ENCODE results near the gene DOCK1.

Gene DOCK1

DNA sequence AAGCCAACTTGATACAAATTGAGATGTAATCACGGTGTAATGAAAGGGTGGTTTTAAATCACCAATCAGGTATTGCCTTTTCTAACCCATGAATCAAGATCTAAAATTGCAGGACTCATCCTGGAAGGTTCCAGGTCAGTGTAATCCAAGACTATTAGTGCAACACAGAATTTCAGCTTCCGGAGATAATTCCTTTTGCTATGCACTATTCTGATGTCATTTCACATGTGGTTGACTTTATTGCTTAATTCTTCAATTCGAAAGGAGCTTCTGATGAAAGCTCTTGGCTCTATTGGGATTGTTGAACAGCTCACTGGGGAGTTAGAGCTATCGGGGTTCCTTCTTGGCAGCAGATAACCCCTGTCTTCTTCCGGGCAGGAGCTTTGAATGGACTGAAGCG is 438.6 kb downstream of the DOCK1 start:
- H2BK5ac ChIP-seq (ENCODE audit: low read length) = no peak overlapping the region
- H3K36me3 ChIP-seq (ENCODE audit: control insufficient read depth, insufficient read depth, low read length) = no peaks in the 10 kb centered on the region
- no peak overlapping the region for H3K18ac ChIP-seq (ENCODE audit: low read length)
- no peaks in the 10 kb centered on the region for H3K79me1 ChIP-seq (ENCODE audit: low read length)
- no peak overlapping the region for H3K4ac ChIP-seq (ENCODE audit: low read depth, low read length)
- no peak overlapping the region for H4K5ac ChIP-seq (ENCODE audit: low read length)
- H3K4me2 ChIP-seq (ENCODE audit: low read length) = no peak overlapping the region
- H2BK120ac ChIP-seq (ENCODE audit: low read depth, low read length) = no peak overlapping the region
- no peak overlapping the region for H3K9ac ChIP-seq (ENCODE audit: low read length)
- no peak overlapping the region for H3K27ac ChIP-seq (ENCODE audit: low read depth, low read length)
- no peak for DNase-seq
- no peak overlapping the region for H3K56ac ChIP-seq (ENCODE audit: low read length)
- H4K8ac ChIP-seq (ENCODE audit: low read depth, low read length) = no peak overlapping the region
- no peak overlapping the region for H3K23ac ChIP-seq (ENCODE audit: low read length)
- H3K27me3 ChIP-seq (ENCODE audit: insufficient read depth, low read length, poor library complexity) = no peaks in the 10 kb centered on the region
- H3K4me1 ChIP-seq (ENCODE audit: control insufficient read depth, low read depth, low read length) = no peaks in the 10 kb centered on the region
- no CpG with 5 or more reads among the region's 6 CpGs for WGBS (ENCODE audit: extremely low coverage, insufficient coverage, low lambda C conversion rate)
- no peak overlapping the region for H3K4me3 ChIP-seq (ENCODE audit: low read length)
- H2BK15ac ChIP-seq (replicated peaks; ENCODE audit: low read depth) = no peak overlapping the region
- H3K79me2 ChIP-seq (ENCODE audit: control insufficient read depth, insufficient read depth, low read length) = no peaks in the 10 kb centered on the region
- no peak overlapping the region for H2AK5ac ChIP-seq (ENCODE audit: low read length)

DNA sequence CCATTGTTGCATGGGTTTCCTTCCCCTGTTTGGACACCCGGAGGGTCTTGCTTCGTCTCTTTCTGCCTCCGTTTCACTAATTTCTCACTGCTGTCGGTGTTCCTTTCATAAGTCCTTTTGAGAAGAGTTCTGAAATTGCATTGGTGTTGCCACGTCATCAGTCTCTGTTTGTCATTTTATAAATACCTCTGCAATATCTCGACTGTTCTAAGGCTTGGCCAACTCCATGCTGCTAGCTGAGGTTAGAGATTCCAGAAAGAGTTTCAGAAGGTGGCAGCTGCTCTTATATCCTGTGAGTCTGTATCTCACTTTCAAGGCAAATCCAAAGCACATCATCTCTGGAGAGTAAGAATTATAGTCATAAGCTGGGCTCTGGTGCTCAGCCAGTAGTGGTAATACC is 439.1 kb downstream of the DOCK1 start:
- H2BK15ac ChIP-seq (replicated peaks; ENCODE audit: low read depth) = no peak overlapping the region
- H4K8ac ChIP-seq (ENCODE audit: low read depth, low read length) = no peak overlapping the region
- H3K27me3 ChIP-seq (ENCODE audit: insufficient read depth, low read length, poor library complexity) = no peaks in the 10 kb centered on the region
- no CpG with 5 or more reads among the region's 6 CpGs for WGBS (ENCODE audit: extremely low coverage, insufficient coverage, low lambda C conversion rate)
- DNase-seq = no peak
- H3K36me3 ChIP-seq (ENCODE audit: control insufficient read depth, insufficient read depth, low read length) = no peaks in the 10 kb centered on the region
- H3K56ac ChIP-seq (ENCODE audit: low read length) = no peak overlapping the region
- no peak overlapping the region for H3K27ac ChIP-seq (ENCODE audit: low read depth, low read length)
- H2AK5ac ChIP-seq (ENCODE audit: low read length) = no peak overlapping the region
- H3K4me3 ChIP-seq (ENCODE audit: low read length) = no peak overlapping the region
- H2BK5ac ChIP-seq (ENCODE audit: low read length) = no peak overlapping the region
- H3K4me2 ChIP-seq (ENCODE audit: low read length) = no peak overlapping the region
- H3K23ac ChIP-seq (ENCODE audit: low read length) = no peak overlapping the region
- H4K5ac ChIP-seq (ENCODE audit: low read length) = no peak overlapping the region
- no peaks in the 10 kb centered on the region for H3K79me2 ChIP-seq (ENCODE audit: control insufficient read depth, insufficient read depth, low read length)
- H3K9ac ChIP-seq (ENCODE audit: low read length) = no peak overlapping the region
- no peaks in the 10 kb centered on the region for H3K4me1 ChIP-seq (ENCODE audit: control insufficient read depth, low read depth, low read length)
- no peaks in the 10 kb centered on the region for H3K79me1 ChIP-seq (ENCODE audit: low read length)
- no peak overlapping the region for H3K4ac ChIP-seq (ENCODE audit: low read depth, low read length)
- no peak overlapping the region for H3K18ac ChIP-seq (ENCODE audit: low read length)
- no peak overlapping the region for H2BK120ac ChIP-seq (ENCODE audit: low read depth, low read length)

DNA sequence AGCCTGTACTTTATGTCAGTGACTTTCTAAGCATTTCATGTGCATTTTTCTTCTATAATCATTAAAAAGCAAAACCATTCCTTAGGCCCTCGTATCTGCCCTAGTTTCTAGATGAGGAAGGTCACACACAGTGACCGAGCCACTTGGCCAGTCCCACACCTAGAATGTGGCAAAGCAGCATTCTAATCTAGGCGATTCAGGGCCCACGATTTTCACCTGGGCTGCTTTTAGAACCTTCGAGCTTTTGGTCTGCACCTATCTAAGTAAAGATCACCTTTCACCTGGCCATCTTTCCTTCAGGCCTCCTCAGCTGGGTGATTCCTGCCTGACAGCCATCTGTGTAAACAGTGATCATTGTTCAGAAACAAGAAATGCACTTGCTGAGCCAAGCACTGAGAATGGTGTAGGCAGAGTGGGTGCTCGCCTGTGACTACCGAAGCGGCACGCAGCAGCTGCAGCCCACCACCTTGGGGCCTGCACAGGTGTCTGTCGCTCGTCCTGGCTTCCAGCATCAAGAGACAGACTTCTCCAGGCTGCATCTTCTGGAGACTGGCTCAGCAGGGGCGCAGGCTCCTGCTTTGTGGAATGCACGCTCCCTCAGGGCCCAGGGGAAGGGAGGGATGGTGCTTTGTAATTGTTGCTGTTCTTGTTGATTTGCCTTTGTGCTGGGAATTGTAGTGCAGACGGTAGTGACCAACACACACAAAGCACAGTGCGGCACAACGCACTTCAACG is 440.2 kb downstream of the DOCK1 start:
- DNase-seq = peak; percentile 27
- Histone ChIP-seq H3K4me3 (ENCODE audit: low read length) (no peak overlapping the region), H3K56ac (ENCODE audit: low read length) (no peak overlapping the region), H3K4ac (ENCODE audit: low read depth, low read length) (no peak overlapping the region), H2BK120ac (ENCODE audit: low read depth, low read length) (no peak overlapping the region), H2AK5ac (ENCODE audit: low read length) (no peak overlapping the region), H3K79me2 (ENCODE audit: control insufficient read depth, insufficient read depth, low read length) (no peaks in the 10 kb centered on the region), H3K4me2 (ENCODE audit: low read length) (no peak overlapping the region), H3K18ac (ENCODE audit: low read length) (no peak overlapping the region), H2BK15ac (replicated peaks; ENCODE audit: low read depth) (no peak overlapping the region), H3K27me3 (ENCODE audit: insufficient read depth, low read length, poor library complexity) (no peaks in the 10 kb centered on the region), H3K23ac (ENCODE audit: low read length) (no peak overlapping the region), H4K8ac (ENCODE audit: low read depth, low read length) (no peak overlapping the region), H3K79me1 (ENCODE audit: low read length) (no peaks in the 10 kb centered on the region), H3K4me1 (ENCODE audit: control insufficient read depth, low read depth, low read length) (no peaks in the 10 kb centered on the region), H3K36me3 (ENCODE audit: control insufficient read depth, insufficient read depth, low read length) (no peaks in the 10 kb centered on the region), H2BK5ac (ENCODE audit: low read length) (no peak overlapping the region), H4K5ac (ENCODE audit: low read length) (no peak overlapping the region), H3K9ac (ENCODE audit: low read length) (no peak overlapping the region), H3K27ac (ENCODE audit: low read depth, low read length) (no peak overlapping the region)
- WGBS (ENCODE audit: extremely low coverage, insufficient coverage, low lambda C conversion rate) = no CpG with 5 or more reads among the region's 17 CpGs

DNA sequence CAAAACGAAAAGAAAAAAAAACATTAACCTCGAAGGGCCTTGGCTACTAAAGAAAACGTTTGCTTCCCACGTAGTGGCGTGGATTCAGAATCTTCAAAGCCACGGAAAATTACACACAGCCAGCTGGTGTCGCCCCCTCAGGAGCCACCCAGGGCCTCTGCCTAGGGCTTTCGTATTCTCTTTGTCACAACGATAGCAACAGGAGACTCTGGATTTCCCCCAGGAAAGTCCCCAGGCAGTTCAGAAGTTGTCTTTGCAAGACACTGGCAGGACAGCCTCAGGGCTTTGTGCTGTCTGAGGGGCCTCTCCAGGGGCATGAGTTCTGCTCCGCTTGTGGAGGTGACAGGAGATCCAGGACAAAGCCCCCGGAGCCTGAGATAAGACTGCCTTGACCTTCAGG is 441.4 kb downstream of the DOCK1 start:
- H4K8ac ChIP-seq (ENCODE audit: low read depth, low read length) = no peak overlapping the region
- no peak overlapping the region for H3K18ac ChIP-seq (ENCODE audit: low read length)
- H3K27me3 ChIP-seq (ENCODE audit: insufficient read depth, low read length, poor library complexity) = no peaks in the 10 kb centered on the region
- H3K4ac ChIP-seq (ENCODE audit: low read depth, low read length) = no peak overlapping the region
- no peaks in the 10 kb centered on the region for H3K36me3 ChIP-seq (ENCODE audit: control insufficient read depth, insufficient read depth, low read length)
- no peaks in the 10 kb centered on the region for H3K79me1 ChIP-seq (ENCODE audit: low read length)
- H3K4me2 ChIP-seq (ENCODE audit: low read length) = no peak overlapping the region
- no peak overlapping the region for H3K4me3 ChIP-seq (ENCODE audit: low read length)
- H2AK5ac ChIP-seq (ENCODE audit: low read length) = no peak overlapping the region
- H4K5ac ChIP-seq (ENCODE audit: low read length) = no peak overlapping the region
- no peak overlapping the region for H3K27ac ChIP-seq (ENCODE audit: low read depth, low read length)
- no peak overlapping the region for H3K23ac ChIP-seq (ENCODE audit: low read length)
- no peak overlapping the region for H2BK15ac ChIP-seq (replicated peaks; ENCODE audit: low read depth)
- WGBS (ENCODE audit: extremely low coverage, insufficient coverage, low lambda C conversion rate) = no CpG with 5 or more reads among the region's 11 CpGs
- H3K9ac ChIP-seq (ENCODE audit: low read length) = no peak overlapping the region
- no peak overlapping the region for H3K56ac ChIP-seq (ENCODE audit: low read length)
- no peak overlapping the region for H2BK5ac ChIP-seq (ENCODE audit: low read length)
- H3K4me1 ChIP-seq (ENCODE audit: control insufficient read depth, low read depth, low read length) = no peaks in the 10 kb centered on the region
- H2BK120ac ChIP-seq (ENCODE audit: low read depth, low read length) = no peak overlapping the region
- H3K79me2 ChIP-seq (ENCODE audit: control insufficient read depth, insufficient read depth, low read length) = no peaks in the 10 kb centered on the region
- no peak for DNase-seq

DNA sequence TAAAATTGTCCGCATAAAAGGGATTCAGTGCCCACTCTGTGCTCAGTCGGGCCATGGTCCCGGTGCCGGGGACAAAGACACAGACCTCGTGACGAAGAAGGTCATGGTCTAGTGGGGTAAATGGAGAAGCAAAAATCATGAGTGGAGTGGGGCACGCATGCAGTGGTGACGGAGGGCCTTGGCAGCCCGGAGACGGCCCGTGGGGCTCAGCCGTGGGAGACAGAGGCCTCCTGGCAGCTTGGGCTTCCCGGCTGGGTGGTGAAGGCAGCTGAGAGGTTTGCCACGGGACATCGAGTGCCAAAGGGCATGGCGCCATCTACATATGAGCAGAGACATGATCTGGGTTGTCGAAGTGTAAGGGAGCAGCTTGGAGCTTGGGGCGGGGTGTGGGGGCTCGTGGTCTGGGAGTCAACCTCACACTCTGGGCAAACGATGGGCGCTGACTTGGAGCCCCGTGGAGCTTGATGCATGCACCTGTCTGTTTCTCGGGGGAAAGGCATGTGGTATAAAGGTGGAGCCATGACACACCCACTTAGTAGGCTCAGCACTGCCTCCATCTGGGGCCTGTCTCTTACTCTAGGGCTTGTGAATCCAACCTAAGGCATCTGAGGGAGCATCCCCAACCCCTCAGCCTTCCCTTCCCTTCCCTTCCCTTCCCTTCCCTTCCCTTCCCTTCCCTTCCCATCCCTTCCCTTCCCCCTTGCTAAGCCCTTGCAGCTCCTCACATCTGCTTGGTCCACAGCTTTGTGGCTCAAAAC is 442.2 kb downstream of the DOCK1 start:
- H3K79me2 ChIP-seq (ENCODE audit: control insufficient read depth, insufficient read depth, low read length) = no peaks in the 10 kb centered on the region
- H3K27me3 ChIP-seq (ENCODE audit: insufficient read depth, low read length, poor library complexity) = no peaks in the 10 kb centered on the region
- no peak overlapping the region for H2BK120ac ChIP-seq (ENCODE audit: low read depth, low read length)
- H2BK15ac ChIP-seq (replicated peaks; ENCODE audit: low read depth) = no peak overlapping the region
- no peak for DNase-seq
- H3K4ac ChIP-seq (ENCODE audit: low read depth, low read length) = no peak overlapping the region
- no peak overlapping the region for H4K5ac ChIP-seq (ENCODE audit: low read length)
- no peak overlapping the region for H3K4me3 ChIP-seq (ENCODE audit: low read length)
- no peak overlapping the region for H2BK5ac ChIP-seq (ENCODE audit: low read length)
- WGBS (ENCODE audit: extremely low coverage, insufficient coverage, low lambda C conversion rate) = no CpG with 5 or more reads among the region's 23 CpGs
- no peak overlapping the region for H2AK5ac ChIP-seq (ENCODE audit: low read length)
- H3K27ac ChIP-seq (ENCODE audit: low read depth, low read length) = no peak overlapping the region
- H3K79me1 ChIP-seq (ENCODE audit: low read length) = no peaks in the 10 kb centered on the region
- H3K36me3 ChIP-seq (ENCODE audit: control insufficient read depth, insufficient read depth, low read length) = no peaks in the 10 kb centered on the region
- no peak overlapping the region for H3K56ac ChIP-seq (ENCODE audit: low read length)
- H3K23ac ChIP-seq (ENCODE audit: low read length) = no peak overlapping the region
- no peak overlapping the region for H4K8ac ChIP-seq (ENCODE audit: low read depth, low read length)
- no peak overlapping the region for H3K9ac ChIP-seq (ENCODE audit: low read length)
- no peak overlapping the region for H3K18ac ChIP-seq (ENCODE audit: low read length)
- no peak overlapping the region for H3K4me2 ChIP-seq (ENCODE audit: low read length)
- no peaks in the 10 kb centered on the region for H3K4me1 ChIP-seq (ENCODE audit: control insufficient read depth, low read depth, low read length)

All from mesendoderm (in vitro differentiated cells).